H9 (cell line): ENCODE results near the gene ABCB11. TPM values are rescaled to one million over a fixed set of nuclear protein-coding genes. Genes with fewer than 3 reads are reported as not detected.
"Not testable (repeated sequence)": the region's sequence is repeated elsewhere in the genome, so short reads cannot be mapped to it uniquely, and the experiment has no call there.

Experiments used
- DNase-seq: peaks from one replicate; pipeline ENCODE4 v3.0.0-alpha.2; 2017
- H2AFZ ChIP-seq: one replicate; pipeline ENCODE4 v1.6.1; 2013; ENCODE audit warnings: mild to moderate bottlenecking, low read length, control low read depth, moderate library complexity
- H2AK5ac ChIP-seq: 2 replicates; pipeline ENCODE4 v1.6.1; 2013; ENCODE audit warnings: low read length, control low read depth, mixed read lengths; ENCODE audit not compliant: insufficient read length
- H2BK120ac ChIP-seq: one replicate; pipeline ENCODE4 v1.6.1; 2013; ENCODE audit warnings: low read depth, mild to moderate bottlenecking, low read length, control low read depth, inconsistent platforms; ENCODE audit not compliant: poor library complexity, severe bottlenecking
- H2BK12ac ChIP-seq: 2 replicates; pipeline ENCODE4 v1.6.1; 2013; ENCODE audit warnings: low read length, control low read depth, mixed read lengths, low read depth; ENCODE audit not compliant: insufficient read length
- H2BK15ac ChIP-seq: 2 replicates; pipeline ENCODE4 v1.6.1; 2013; ENCODE audit warnings: low read depth, low read length, control low read depth
- H2BK20ac ChIP-seq: one replicate; pipeline ENCODE4 v1.6.1; 2013; ENCODE audit warnings: low read depth, mild to moderate bottlenecking, low read length, control low read depth, inconsistent platforms; ENCODE audit not compliant: poor library complexity, severe bottlenecking
- H2BK5ac ChIP-seq: 2 replicates; pipeline ENCODE4 v1.6.1; 2013; ENCODE audit warnings: low read length, control low read depth, mixed read lengths; ENCODE audit not compliant: insufficient read length
- H3K14ac ChIP-seq: 2 replicates; pipeline ENCODE4 v1.6.1; 2013; ENCODE audit warnings: low read length, control low read depth; ENCODE audit not compliant: insufficient read depth
- H3K18ac ChIP-seq: 2 replicates; pipeline ENCODE4 v1.6.1; 2013; ENCODE audit warnings: low read depth, mild to moderate bottlenecking, mixed read lengths, low read length, control low read depth; ENCODE audit not compliant: insufficient read length
- H3K23ac ChIP-seq: 2 replicates; pipeline ENCODE4 v1.6.1; 2013; ENCODE audit warnings: low read length, control low read depth, mixed read lengths, low read depth; ENCODE audit not compliant: insufficient read length
- H3K23me2 ChIP-seq: 2 replicates; pipeline ENCODE4 v1.6.1; 2013; ENCODE audit warnings: low read depth, mild to moderate bottlenecking, mixed read lengths, low read length, control low read depth; ENCODE audit not compliant: insufficient read length, poor library complexity, severe bottlenecking
- H3K27ac ChIP-seq: 2 replicates; pipeline ENCODE4 v1.5.1; 2013; ENCODE audit warnings: low read length, control low read depth, mixed read lengths, low read depth; ENCODE audit not compliant: insufficient read length
- H3K27me3 ChIP-seq: 2 replicates; pipeline ENCODE4 v1.6.1; 2013; ENCODE audit warnings: low read length, control low read depth, inconsistent platforms; ENCODE audit not compliant: insufficient read depth
- H3K4ac ChIP-seq: 2 replicates; pipeline ENCODE4 v1.6.1; 2013; ENCODE audit warnings: low read depth, mild to moderate bottlenecking, control low read depth, inconsistent platforms, low read length, moderate library complexity
- H3K4me1 ChIP-seq: 2 replicates; pipeline ENCODE4 v1.6.1; 2013; ENCODE audit warnings: low read length, control low read depth, inconsistent platforms; ENCODE audit not compliant: insufficient read depth
- H3K4me2 ChIP-seq: 2 replicates; pipeline ENCODE4 v1.6.1; 2013; ENCODE audit warnings: low read length, control low read depth, mixed read lengths; ENCODE audit not compliant: insufficient read length, insufficient read depth
- H3K56ac ChIP-seq: 2 replicates; pipeline ENCODE4 v1.6.1; 2013; ENCODE audit warnings: low read depth, mild to moderate bottlenecking, mixed read lengths, low read length, control low read depth; ENCODE audit not compliant: insufficient read length
- H3K79me1 ChIP-seq: 2 replicates; pipeline ENCODE4 v1.6.1; 2013; ENCODE audit warnings: low read depth, mild to moderate bottlenecking, moderate library complexity, low read length, control low read depth, inconsistent platforms; ENCODE audit not compliant: insufficient read depth, poor library complexity, severe bottlenecking
- H3K79me2 ChIP-seq: 2 replicates; pipeline ENCODE4 v1.6.1; 2013; ENCODE audit warnings: low read length, control low read depth, inconsistent platforms; ENCODE audit not compliant: insufficient read depth
- H3K9ac ChIP-seq: 2 replicates; pipeline ENCODE4 v1.6.1; 2013; ENCODE audit warnings: low read length, control low read depth, mixed read lengths; ENCODE audit not compliant: insufficient read length; ENCODE audit errors: extremely low read depth
- H3K9me3 ChIP-seq: one replicate; pipeline ENCODE4 v1.6.1; 2013; ENCODE audit warnings: low read depth, low read length, inconsistent platforms; ENCODE audit not compliant: control insufficient read depth
- H3T11ph ChIP-seq: one replicate; pipeline ENCODE4 v1.6.1; 2013; ENCODE audit warnings: mild to moderate bottlenecking, low read length, control low read depth, inconsistent platforms
- H4K20me1 ChIP-seq: one replicate; pipeline ENCODE4 v1.6.1; 2013; ENCODE audit not compliant: control insufficient read depth, insufficient read length, insufficient read depth
- H4K5ac ChIP-seq: 2 replicates; pipeline ENCODE4 v1.6.1; 2013; ENCODE audit warnings: low read depth, mild to moderate bottlenecking, mixed read lengths, low read length, control low read depth; ENCODE audit not compliant: insufficient read length
- H4K8ac ChIP-seq: replicated peaks from 2 replicates; pipeline ENCODE4 v1.6.1; 2013; ENCODE audit warnings: low read length, control low read depth, mixed read lengths, low read depth; ENCODE audit not compliant: insufficient read length
- H4K91ac ChIP-seq: 2 replicates; pipeline ENCODE4 v1.6.1; 2013; ENCODE audit warnings: low read depth, mild to moderate bottlenecking, moderate library complexity, mixed read lengths, low read length, control low read depth; ENCODE audit not compliant: insufficient read length
- H3K27ac Mint-ChIP-seq, 3 experiments: 2 replicates in 2 of 3; 3 replicates in 1 of 3; pipeline ENCODE4 v1.8.0; 2020 to 2021; ENCODE audit warnings: mixed read lengths in 3 of 3, mild to moderate bottlenecking in 1 of 3, moderate library complexity in 1 of 3
- H3K27me3 Mint-ChIP-seq: 2 replicates; pipeline ENCODE4 v1.8.0; 2021; ENCODE audit warnings: low read depth, mild to moderate bottlenecking, moderate library complexity, mixed read lengths
- H3K36me3 Mint-ChIP-seq, 3 experiments: 2 replicates in 2 of 3; 3 replicates in 1 of 3; pipeline ENCODE4 v1.8.0; 2020 to 2021; ENCODE audit warnings: low read depth in 3 of 3, mixed read lengths in 3 of 3; ENCODE audit not compliant: insufficient read depth in 1 of 3
- H3K4me1 Mint-ChIP-seq, 2 experiments: 2 replicates each; pipeline ENCODE4 v1.8.0; 2020; ENCODE audit warnings: mixed read lengths in 2 of 2
- H3K4me3 Mint-ChIP-seq, 2 experiments: 2 replicates in 1 of 2; 3 replicates in 1 of 2; pipeline ENCODE4 v1.8.0; 2020 to 2021; ENCODE audit warnings: mild to moderate bottlenecking in 2 of 2, mixed read lengths in 2 of 2, moderate library complexity in 1 of 2
- H3K9me3 Mint-ChIP-seq, 2 experiments: 2 replicates in 1 of 2; 3 replicates in 1 of 2; pipeline ENCODE4 v1.8.0; 2020; ENCODE audit warnings: mild to moderate bottlenecking in 2 of 2, mixed read lengths in 2 of 2, moderate library complexity in 1 of 2
- CTCF ChIP-seq: fragments of 200-600 bp; sonication (generic); conservative IDR thresholded peaks from 3 replicates; pipeline ENCODE4 v1.8.0; 2021; ENCODE audit warnings: antibody characterized with exemption, mild to moderate bottlenecking
- WGBS: extraction: QIAGEN DNeasy Blood & Tissue Kit; methylation state at CpG from one replicate; pipeline ENCODE4 v1.1.7; 2013; ENCODE audit warnings: missing lambda C conversion rate, low lambda C conversion rate, mixed read lengths; ENCODE audit not compliant: insufficient read length; ENCODE audit errors: extremely low coverage; 5-methylcytosine and 5-hydroxymethylcytosine counted together
- total RNA-seq: library from RNA; stranded (reverse); gene quantifications from 2 replicates; pipeline ENCODE4 v1.2.1, GENCODE V29; 2021

Gene ABCB11
- total RNA-seq, 1 experiment from 2014 or later, result not detected

GRCh38 chr2:169012812-169013627, 18.1 kb downstream of the ABCB11 start:
- Histone ChIP-seq H2BK120ac (no peak overlapping the region), H2BK15ac (no peak overlapping the region), H3K27me3 (no peaks in the 10 kb centered on the region), H3T11ph (no peak overlapping the region), H4K20me1 (no peaks in the 10 kb centered on the region), H3K9me3 (no peaks in the 10 kb centered on the region), H3K14ac (no peak overlapping the region), H2AFZ (no peak overlapping the region), H3K9ac (no peak overlapping the region), H3K79me2 (no peaks in the 10 kb centered on the region), H3K79me1 (no peaks in the 10 kb centered on the region), H3K4ac (no peak overlapping the region), H2BK12ac (no peak overlapping the region), H3K23me2 (no peaks in the 10 kb centered on the region), H4K8ac (no peak overlapping the region), H3K27ac (no peak overlapping the region), H2AK5ac (no peak overlapping the region), H3K23ac (no peak overlapping the region), H4K91ac (no peak overlapping the region), H3K18ac (no peak overlapping the region), H3K4me1 (peaks cover 2% of the 10 kb centered on the region), H2BK20ac (no peak overlapping the region), H3K4me2 (no peak overlapping the region), H3K56ac (no peak overlapping the region), H4K5ac (no peak overlapping the region), H2BK5ac (no peak overlapping the region)
- Mint-ChIP-seq H3K4me1 (peaks cover 8 to 9% of the 10 kb centered on the region in 2 experiments), H3K27ac (no peak overlapping the region), H3K9me3 (no peaks in the 10 kb centered on the region), H3K4me3 (no peak overlapping the region), H3K27me3 (no peaks in the 10 kb centered on the region; the same call in 1 of the 2 replicates), H3K36me3 (no peaks in the 10 kb centered on the region)
- no peak for TF ChIP-seq CTCF
- DNase-seq, result no peak
- WGBS, result no CpG with 5 or more reads among the region's 6 CpGs

GRCh38 chr2:169012191-169012792, 18.8 kb downstream of the ABCB11 start:
- H3K4me2 ChIP-seq, H2BK120ac ChIP-seq, H3K14ac ChIP-seq, H3K27ac Mint-ChIP-seq, H3K9me3 Mint-ChIP-seq, H2AK5ac ChIP-seq, H4K91ac ChIP-seq, H3K27me3 Mint-ChIP-seq, H3K9me3 ChIP-seq, H3K79me2 ChIP-seq, H3K4me3 Mint-ChIP-seq, H3K23ac ChIP-seq, H3K27me3 ChIP-seq, H4K5ac ChIP-seq, H3K36me3 Mint-ChIP-seq, H2BK20ac ChIP-seq, H3K27ac ChIP-seq, H4K20me1 ChIP-seq, H4K8ac ChIP-seq, H2BK5ac ChIP-seq, H3K4me1 ChIP-seq, H3K18ac ChIP-seq, H3K9ac ChIP-seq, H3K23me2 ChIP-seq, H2AFZ ChIP-seq, H3T11ph ChIP-seq, H3K4ac ChIP-seq, H2BK12ac ChIP-seq, DNase-seq, H2BK15ac ChIP-seq, H3K56ac ChIP-seq, H3K79me1 ChIP-seq: not testable (repeated sequence)
- peaks cover 10 to 11% of the 10 kb centered on the region in 2 experiments for H3K4me1 Mint-ChIP-seq
- WGBS, result no CpG with 5 or more reads among the region's 5 CpGs
